SK-N-SH treated with all-trans-retinoic acid at 6 μM for 48 hours (cell line): ENCODE measurements around the gene MED29.

Source experiments
- ATAC-seq: fragments of 200-7000 bp; cut with Tn5 transposase; 3 replicates; pipeline ENCODE4 v1.9.1; 2020; ENCODE audit warnings: mild to moderate bottlenecking, moderate library complexity
- ARNTL ChIP-seq: fragments of 450-650 bp; formaldehyde crosslinking; IDR thresholded peaks from 2 replicates; pipeline ENCODE4 v1.5.0; 2020; ENCODE audit warnings: low read depth, mild to moderate bottlenecking, moderate library complexity, borderline replicate concordance
- BACH2 ChIP-seq: fragments of 250-450 bp; sonication (Bioruptor Pico); IDR thresholded peaks from 2 replicates; pipeline ENCODE4 v1.9.0; 2021; ENCODE audit warnings: mild to moderate bottlenecking, borderline replicate concordance
- CSDC2 ChIP-seq: fragments of 250-450 bp; sonication (Bioruptor Pico); IDR thresholded peaks from 2 replicates; pipeline ENCODE4 v1.5.0; 2020; ENCODE audit warnings: mild to moderate bottlenecking, moderate library complexity
- ESRRG ChIP-seq: fragments of 250-450 bp; sonication (Bioruptor Pico); IDR thresholded peaks from 2 replicates; pipeline ENCODE4 v1.6.1; 2021; ENCODE audit warnings: mild to moderate bottlenecking
- GLIS3 ChIP-seq: fragments of 250-450 bp; sonication (Bioruptor Pico); IDR thresholded peaks from 2 replicates; pipeline ENCODE4 v1.5.0; 2020; ENCODE audit warnings: mild to moderate bottlenecking, moderate library complexity
- ISL1 ChIP-seq: fragments of 250-450 bp; sonication (Bioruptor Pico); IDR thresholded peaks from 2 replicates; pipeline ENCODE4 v2.1.2; 2022; ENCODE audit warnings: mild to moderate bottlenecking, moderate library complexity
- SNAI2 ChIP-seq: fragments of 250-450 bp; sonication (Bioruptor Pico); IDR thresholded peaks from 2 replicates; pipeline ENCODE4 v1.5.0; 2020; ENCODE audit warnings: mild to moderate bottlenecking, moderate library complexity
- TCF4 ChIP-seq: fragments of 250-450 bp; sonication (Bioruptor Pico); IDR thresholded peaks from 2 replicates; pipeline ENCODE4 v1.8.0; 2021; ENCODE audit warnings: mild to moderate bottlenecking, moderate library complexity, borderline replicate concordance
- TOX ChIP-seq: fragments of 250-450 bp; sonication (Bioruptor Pico); IDR thresholded peaks from 2 replicates; pipeline ENCODE4 v1.8.0; 2021; ENCODE audit warnings: mild to moderate bottlenecking, moderate library complexity, borderline replicate concordance
- ZC3H10 ChIP-seq: fragments of 250-450 bp; sonication (Bioruptor Pico); IDR thresholded peaks from 2 replicates; pipeline ENCODE4 v1.5.1; 2021; ENCODE audit warnings: mild to moderate bottlenecking, moderate library complexity
- ZFP3 ChIP-seq: fragments of 250-450 bp; sonication (Bioruptor Pico); IDR thresholded peaks from 2 replicates; pipeline ENCODE4 v1.5.0; 2020; ENCODE audit warnings: mild to moderate bottlenecking, moderate library complexity
- ZNF565 ChIP-seq: fragments of 450-650 bp; formaldehyde crosslinking; conservative IDR thresholded peaks from 2 replicates; pipeline ENCODE4 v1.5.0; 2020; ENCODE audit warnings: low read depth, mild to moderate bottlenecking, moderate library complexity
- ZNF70 ChIP-seq: fragments of 450-650 bp; formaldehyde crosslinking; IDR thresholded peaks from 2 replicates; pipeline ENCODE4 v1.5.0; 2020; ENCODE audit warnings: mild to moderate bottlenecking, moderate library complexity
- ZNF8 ChIP-seq: fragments of 450-650 bp; formaldehyde crosslinking; IDR thresholded peaks from 2 replicates; pipeline ENCODE4 v1.5.0; 2020; ENCODE audit warnings: mild to moderate bottlenecking, moderate library complexity
- TF ChIP-seq, protein P1 (sequence below): fragments of 250-450 bp; sonication (Bioruptor Pico); IDR thresholded peaks from 2 replicates; pipeline ENCODE4 v1.5.1; 2021; ENCODE audit warnings: mild to moderate bottlenecking, moderate library complexity
- TF ChIP-seq, protein P2 (sequence below): fragments of 250-450 bp; sonication (Bioruptor Pico); IDR thresholded peaks from 2 replicates; pipeline ENCODE4 v1.8.0; 2021; ENCODE audit warnings: low read depth, mild to moderate bottlenecking, moderate library complexity, borderline replicate concordance
- TF ChIP-seq, protein P3 (sequence below): fragments of 250-450 bp; sonication (Bioruptor Pico); IDR thresholded peaks from 2 replicates; pipeline ENCODE4 v1.5.0; 2020; ENCODE audit warnings: mild to moderate bottlenecking, moderate library complexity
- TF ChIP-seq, protein P4 (sequence below): fragments of 250-450 bp; sonication (Bioruptor Pico); IDR thresholded peaks from 2 replicates; pipeline ENCODE4 v1.8.0; 2020; ENCODE audit warnings: mild to moderate bottlenecking, moderate library complexity, borderline replicate concordance
- TF ChIP-seq, protein P5 (sequence below): fragments of 250-450 bp; sonication (Bioruptor Pico); IDR thresholded peaks from 2 replicates; pipeline ENCODE4 v1.5.1; 2020; ENCODE audit warnings: low read depth, mild to moderate bottlenecking, moderate library complexity

MED29 gene

DNA sequence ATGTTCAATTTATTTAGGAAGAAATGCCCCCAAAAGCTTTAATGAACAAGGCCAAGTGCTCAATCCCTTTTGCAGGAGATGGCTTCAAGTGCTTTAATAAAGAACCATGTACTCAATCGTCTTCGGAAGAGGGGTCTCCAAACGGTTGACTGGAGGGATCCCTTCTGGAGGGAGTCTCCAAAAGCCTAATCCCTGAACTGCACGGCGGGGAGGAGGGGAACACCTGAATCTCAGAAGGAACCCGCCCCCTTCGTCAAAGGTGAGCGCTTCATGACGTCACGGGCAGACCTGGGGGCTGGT, 777 bp upstream of the MED29 start:
- TF ChIP-seq ARNTL (CRISPR knock-in tag) (no peak), ZNF8 (CRISPR knock-in tag) (no peak), ESRRG (no peak), SNAI2 (CRISPR knock-in tag) (no peak), TCF4 (CRISPR knock-in tag) (no peak), BACH2 (CRISPR knock-in tag) (no peak), ISL1 (CRISPR knock-in tag) (no peak), CSDC2 (no peak), ZFP3 (CRISPR knock-in tag) (no peak), ZNF565 (no peak), TOX (no peak), ZNF70 (CRISPR knock-in tag) (no peak), ZC3H10 (CRISPR knock-in tag) (no peak), GLIS3 (CRISPR knock-in tag) (no peak)
- TF ChIP-seq, protein P1, sequence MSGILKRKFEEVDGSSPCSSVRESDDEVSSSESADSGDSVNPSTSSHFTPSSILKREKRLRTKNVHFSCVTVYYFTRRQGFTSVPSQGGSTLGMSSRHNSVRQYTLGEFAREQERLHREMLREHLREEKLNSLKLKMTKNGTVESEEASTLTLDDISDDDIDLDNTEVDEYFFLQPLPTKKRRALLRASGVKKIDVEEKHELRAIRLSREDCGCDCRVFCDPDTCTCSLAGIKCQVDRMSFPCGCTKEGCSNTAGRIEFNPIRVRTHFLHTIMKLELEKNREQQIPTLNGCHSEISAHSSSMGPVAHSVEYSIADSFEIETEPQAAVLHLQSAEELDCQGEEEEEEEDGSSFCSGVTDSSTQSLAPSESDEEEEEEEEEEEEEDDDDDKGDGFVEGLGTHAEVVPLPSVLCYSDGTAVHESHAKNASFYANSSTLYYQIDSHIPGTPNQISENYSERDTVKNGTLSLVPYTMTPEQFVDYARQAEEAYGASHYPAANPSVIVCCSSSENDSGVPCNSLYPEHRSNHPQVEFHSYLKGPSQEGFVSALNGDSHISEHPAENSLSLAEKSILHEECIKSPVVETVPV (CRISPR knock-in tag), result no peak
- TF ChIP-seq, protein P2, sequence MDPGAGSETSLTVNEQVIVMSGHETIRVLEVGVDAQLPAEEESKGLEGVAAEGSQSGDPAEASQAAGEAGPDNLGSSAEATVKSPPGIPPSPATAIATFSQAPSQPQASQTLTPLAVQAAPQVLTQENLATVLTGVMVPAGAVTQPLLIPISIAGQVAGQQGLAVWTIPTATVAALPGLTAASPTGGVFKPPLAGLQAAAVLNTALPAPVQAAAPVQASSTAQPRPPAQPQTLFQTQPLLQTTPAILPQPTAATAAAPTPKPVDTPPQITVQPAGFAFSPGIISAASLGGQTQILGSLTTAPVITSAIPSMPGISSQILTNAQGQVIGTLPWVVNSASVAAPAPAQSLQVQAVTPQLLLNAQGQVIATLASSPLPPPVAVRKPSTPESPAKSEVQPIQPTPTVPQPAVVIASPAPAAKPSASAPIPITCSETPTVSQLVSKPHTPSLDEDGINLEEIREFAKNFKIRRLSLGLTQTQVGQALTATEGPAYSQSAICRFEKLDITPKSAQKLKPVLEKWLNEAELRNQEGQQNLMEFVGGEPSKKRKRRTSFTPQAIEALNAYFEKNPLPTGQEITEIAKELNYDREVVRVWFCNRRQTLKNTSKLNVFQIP (CRISPR knock-in tag), result no peak
- TF ChIP-seq, protein P3, sequence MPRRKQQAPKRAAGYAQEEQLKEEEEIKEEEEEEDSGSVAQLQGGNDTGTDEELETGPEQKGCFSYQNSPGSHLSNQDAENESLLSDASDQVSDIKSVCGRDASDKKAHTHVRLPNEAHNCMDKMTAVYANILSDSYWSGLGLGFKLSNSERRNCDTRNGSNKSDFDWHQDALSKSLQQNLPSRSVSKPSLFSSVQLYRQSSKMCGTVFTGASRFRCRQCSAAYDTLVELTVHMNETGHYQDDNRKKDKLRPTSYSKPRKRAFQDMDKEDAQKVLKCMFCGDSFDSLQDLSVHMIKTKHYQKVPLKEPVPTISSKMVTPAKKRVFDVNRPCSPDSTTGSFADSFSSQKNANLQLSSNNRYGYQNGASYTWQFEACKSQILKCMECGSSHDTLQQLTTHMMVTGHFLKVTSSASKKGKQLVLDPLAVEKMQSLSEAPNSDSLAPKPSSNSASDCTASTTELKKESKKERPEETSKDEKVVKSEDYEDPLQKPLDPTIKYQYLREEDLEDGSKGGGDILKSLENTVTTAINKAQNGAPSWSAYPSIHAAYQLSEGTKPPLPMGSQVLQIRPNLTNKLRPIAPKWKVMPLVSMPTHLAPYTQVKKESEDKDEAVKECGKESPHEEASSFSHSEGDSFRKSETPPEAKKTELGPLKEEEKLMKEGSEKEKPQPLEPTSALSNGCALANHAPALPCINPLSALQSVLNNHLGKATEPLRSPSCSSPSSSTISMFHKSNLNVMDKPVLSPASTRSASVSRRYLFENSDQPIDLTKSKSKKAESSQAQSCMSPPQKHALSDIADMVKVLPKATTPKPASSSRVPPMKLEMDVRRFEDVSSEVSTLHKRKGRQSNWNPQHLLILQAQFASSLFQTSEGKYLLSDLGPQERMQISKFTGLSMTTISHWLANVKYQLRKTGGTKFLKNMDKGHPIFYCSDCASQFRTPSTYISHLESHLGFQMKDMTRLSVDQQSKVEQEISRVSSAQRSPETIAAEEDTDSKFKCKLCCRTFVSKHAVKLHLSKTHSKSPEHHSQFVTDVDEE, result no peak
- TF ChIP-seq, protein P4, sequence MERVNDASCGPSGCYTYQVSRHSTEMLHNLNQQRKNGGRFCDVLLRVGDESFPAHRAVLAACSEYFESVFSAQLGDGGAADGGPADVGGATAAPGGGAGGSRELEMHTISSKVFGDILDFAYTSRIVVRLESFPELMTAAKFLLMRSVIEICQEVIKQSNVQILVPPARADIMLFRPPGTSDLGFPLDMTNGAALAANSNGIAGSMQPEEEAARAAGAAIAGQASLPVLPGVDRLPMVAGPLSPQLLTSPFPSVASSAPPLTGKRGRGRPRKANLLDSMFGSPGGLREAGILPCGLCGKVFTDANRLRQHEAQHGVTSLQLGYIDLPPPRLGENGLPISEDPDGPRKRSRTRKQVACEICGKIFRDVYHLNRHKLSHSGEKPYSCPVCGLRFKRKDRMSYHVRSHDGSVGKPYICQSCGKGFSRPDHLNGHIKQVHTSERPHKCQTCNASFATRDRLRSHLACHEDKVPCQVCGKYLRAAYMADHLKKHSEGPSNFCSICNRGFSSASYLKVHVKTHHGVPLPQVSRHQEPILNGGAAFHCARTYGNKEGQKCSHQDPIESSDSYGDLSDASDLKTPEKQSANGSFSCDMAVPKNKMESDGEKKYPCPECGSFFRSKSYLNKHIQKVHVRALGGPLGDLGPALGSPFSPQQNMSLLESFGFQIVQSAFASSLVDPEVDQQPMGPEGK (CRISPR knock-in tag), result no peak
- TF ChIP-seq, protein P5, sequence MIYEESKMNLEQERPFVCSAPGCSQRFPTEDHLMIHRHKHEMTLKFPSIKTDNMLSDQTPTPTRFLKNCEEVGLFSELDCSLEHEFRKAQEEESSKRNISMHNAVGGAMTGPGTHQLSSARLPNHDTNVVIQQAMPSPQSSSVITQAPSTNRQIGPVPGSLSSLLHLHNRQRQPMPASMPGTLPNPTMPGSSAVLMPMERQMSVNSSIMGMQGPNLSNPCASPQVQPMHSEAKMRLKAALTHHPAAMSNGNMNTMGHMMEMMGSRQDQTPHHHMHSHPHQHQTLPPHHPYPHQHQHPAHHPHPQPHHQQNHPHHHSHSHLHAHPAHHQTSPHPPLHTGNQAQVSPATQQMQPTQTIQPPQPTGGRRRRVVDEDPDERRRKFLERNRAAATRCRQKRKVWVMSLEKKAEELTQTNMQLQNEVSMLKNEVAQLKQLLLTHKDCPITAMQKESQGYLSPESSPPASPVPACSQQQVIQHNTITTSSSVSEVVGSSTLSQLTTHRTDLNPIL, result no peak
- no peak for ATAC-seq

DNA sequence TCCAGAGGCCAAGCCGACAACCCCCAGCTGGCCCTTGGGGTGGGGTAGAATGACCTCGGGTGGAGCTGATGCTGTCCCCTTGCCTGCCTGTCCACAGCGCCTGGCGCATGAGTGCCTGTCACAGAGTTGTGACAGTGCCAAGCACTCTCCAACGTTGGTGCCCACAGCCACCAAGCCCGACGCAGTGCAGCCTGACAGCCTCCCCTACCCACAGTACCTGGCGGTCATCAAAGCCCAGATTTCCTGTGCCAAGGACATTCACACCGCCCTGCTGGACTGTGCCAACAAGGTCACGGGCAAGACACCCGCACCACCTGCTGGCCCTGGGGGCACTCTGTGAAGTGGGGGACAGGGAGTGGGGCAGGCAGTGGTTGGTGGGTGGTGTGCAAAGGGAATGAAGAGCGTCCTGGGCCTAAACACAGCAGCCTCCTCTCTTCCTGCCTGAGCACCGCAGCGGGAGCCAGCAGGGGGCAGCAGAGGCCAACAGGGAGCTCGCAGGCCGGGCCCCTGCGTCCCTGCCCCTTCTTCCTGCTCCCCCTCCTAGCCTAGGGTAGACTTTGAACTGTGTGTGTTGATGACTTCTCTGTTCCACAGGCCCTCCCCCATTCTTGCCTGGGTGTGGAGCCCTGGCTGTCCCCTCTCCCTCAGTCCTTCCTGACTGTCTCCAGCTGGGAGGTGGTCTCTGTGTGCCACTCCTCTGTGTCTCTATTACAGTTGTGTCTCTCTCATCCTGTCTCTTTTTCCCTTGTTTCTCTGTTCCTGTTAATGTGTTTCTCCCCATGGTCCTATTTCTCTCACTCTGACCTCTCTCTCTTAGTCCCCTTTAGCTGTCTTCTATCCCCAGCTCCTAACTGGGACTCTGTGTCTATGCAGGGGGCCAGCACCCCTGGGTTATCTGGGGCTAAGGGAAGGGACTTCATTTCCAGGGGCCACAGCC, 6.5 kb downstream of the MED29 start:
- peak; percentile 85 for ATAC-seq
- TF ChIP-seq GLIS3 (CRISPR knock-in tag) (no peak), ZNF70 (CRISPR knock-in tag) (no peak), ARNTL (CRISPR knock-in tag) (no peak), SNAI2 (CRISPR knock-in tag) (no peak)
- TF ChIP-seq, protein P5, result no peak
- TF ChIP-seq, protein P4 (CRISPR knock-in tag), result no peak
